Hepatocyte (in vitro differentiated cells): ENCODE results near the gene ERCC6L. TPM values are rescaled to one million over a fixed set of nuclear protein-coding genes. Genes with fewer than 3 reads are reported as not detected.
"Not testable (repeated sequence)": the region's sequence is repeated elsewhere in the genome, so short reads cannot be mapped to it uniquely, and the experiment has no call there.

Experiments
- DNase-seq: peaks from one replicate; pipeline ENCODE4 v3.0.0-alpha.2; 2016; ENCODE audit warnings: low spot score
- H2AFZ ChIP-seq: fragments of 200-600 bp; sonication (generic); 2 replicates; pipeline ENCODE4 v1.6.0; 2016; ENCODE audit warnings: antibody characterized with exemption, mild to moderate bottlenecking
- H3K27ac ChIP-seq: fragments of 200-600 bp; sonication (generic); 2 replicates; pipeline ENCODE4 v1.5.1; 2016; ENCODE audit warnings: mild to moderate bottlenecking
- H3K27me3 ChIP-seq: fragments of 200-600 bp; sonication (generic); 2 replicates; pipeline ENCODE4 v1.6.1; 2016
- H3K36me3 ChIP-seq: fragments of 200-600 bp; sonication (generic); replicated peaks from 2 replicates; pipeline ENCODE4 v1.5.1; 2016; ENCODE audit warnings: low read depth; ENCODE audit not compliant: insufficient read depth
- H3K4me1 ChIP-seq: fragments of 200-600 bp; sonication (generic); 2 replicates; pipeline ENCODE4 v1.5.1; 2016; ENCODE audit warnings: mild to moderate bottlenecking, moderate library complexity; ENCODE audit not compliant: insufficient read depth
- H3K4me2 ChIP-seq: fragments of 200-600 bp; sonication (generic); 2 replicates; pipeline ENCODE4 v1.6.0; 2016
- H3K4me3 ChIP-seq: fragments of 200-600 bp; sonication (generic); 2 replicates; pipeline ENCODE4 v1.5.1; 2016; ENCODE audit warnings: mild to moderate bottlenecking
- H3K79me2 ChIP-seq: fragments of 200-600 bp; sonication (generic); 2 replicates; pipeline ENCODE4 v1.6.0; 2017; ENCODE audit warnings: mild to moderate bottlenecking
- H3K9me2 ChIP-seq: fragments of 200-600 bp; sonication (generic); replicated peaks from 2 replicates; pipeline ENCODE4 v1.6.0; 2017; ENCODE audit warnings: mild to moderate bottlenecking; ENCODE audit not compliant: insufficient read depth
- H3K9me3 ChIP-seq: fragments of 200-600 bp; sonication (generic); 2 replicates; pipeline ENCODE4 v1.5.1; 2016; ENCODE audit warnings: low read depth, mild to moderate bottlenecking
- H4K20me1 ChIP-seq: fragments of 200-600 bp; sonication (generic); 2 replicates; pipeline ENCODE4 v1.6.0; 2016; ENCODE audit warnings: mild to moderate bottlenecking; ENCODE audit not compliant: insufficient read depth, poor library complexity, severe bottlenecking
- CTCF ChIP-seq: fragments of 200-600 bp; sonication (generic); IDR thresholded peaks from 2 replicates; pipeline ENCODE4 v1.5.1; 2016; ENCODE audit warnings: antibody characterized with exemption, mild to moderate bottlenecking; ENCODE audit not compliant: poor library complexity
- EZH2 ChIP-seq: fragments of 200-600 bp; sonication (generic); IDR thresholded peaks from 2 replicates; pipeline ENCODE4 v1.6.1; 2016; ENCODE audit warnings: antibody characterized with exemption, mild to moderate bottlenecking, borderline replicate concordance
- EZH2phosphoT487 ChIP-seq: fragments of 200-600 bp; sonication (generic); IDR thresholded peaks from one replicate; pipeline ENCODE4 v1.6.1; 2018; ENCODE audit warnings: antibody characterized with exemption, mild to moderate bottlenecking, low read depth, moderate library complexity; ENCODE audit not compliant: unreplicated experiment, severe bottlenecking
- WGBS: methylation state at CpG from one replicate; pipeline ENCODE4 v1.1.6; 2016; ENCODE audit warnings: low lambda C conversion rate; ENCODE audit errors: missing lambda C conversion rate; 5-methylcytosine and 5-hydroxymethylcytosine counted together
- polyA plus RNA-seq: library from polyadenylated mRNA; unstranded; fragments of >200 nt; fragmentation: Nextera tagmentation; extraction: Ambion mirVana; gene quantifications from 2 replicates; pipeline ENCODE4 v1.2.1, GENCODE V29; 2016
- total RNA-seq: library from RNA; depleted of rRNA; stranded (reverse); fragments of >200 nt; gene quantifications from 2 replicates; pipeline ENCODE4 v1.2.3, GENCODE V29; 2014

Gene ERCC6L
- total and polyA plus RNA-seq, 2 experiments from 2014 or later = 0.51 to 1.5 TPM

- Histone ChIP-seq H3K4me1 (no peaks in the 10 kb centered on the region), H3K4me2 (no peak overlapping the region), H4K20me1 (no peaks in the 10 kb centered on the region), H2AFZ (no peak overlapping the region), H3K9me3 (no peaks in the 10 kb centered on the region), H3K27ac (no peak overlapping the region), H3K27me3 (no peaks in the 10 kb centered on the region), H3K36me3 (no peaks in the 10 kb centered on the region), H3K9me2 (no peaks in the 10 kb centered on the region), H3K4me3 (no peak overlapping the region), H3K79me2 (peaks cover 3% of the 10 kb centered on the region)
- no peak for TF ChIP-seq CTCF
- no peak for TF ChIP-seq EZH2phosphoT487
- TF ChIP-seq EZH2 = no peak
- no peak for DNase-seq
- 72% methylated on average over 2 of the region's 2 CpGs for WGBS
Measured at GRCh38 chrX:72176981-72177380, 61.8 kb downstream of the ERCC6L start.

GRCh38 chrX:72176289-72176688 lies 62.5 kb downstream of the ERCC6L start:
- not testable (repeated sequence) for H3K27me3 ChIP-seq, H4K20me1 ChIP-seq, H3K4me1 ChIP-seq, H3K4me2 ChIP-seq, H3K4me3 ChIP-seq, DNase-seq, H3K36me3 ChIP-seq, H3K9me3 ChIP-seq, H2AFZ ChIP-seq, H3K79me2 ChIP-seq, H3K27ac ChIP-seq, H3K9me2 ChIP-seq
- 93% methylated on average over 4 of the region's 5 CpGs for WGBS

GRCh38 chrX:72169008-72169728 lies 69.7 kb downstream of the ERCC6L start:
- no peak overlapping the region for H3K4me3 ChIP-seq
- 80% methylated on average over 6 of the region's 6 CpGs for WGBS
- TF ChIP-seq EZH2phosphoT487 = no peak
- no peak for TF ChIP-seq CTCF
- no peak for TF ChIP-seq EZH2
- H3K4me2 ChIP-seq = no peak overlapping the region
- no peak overlapping the region for H3K27ac ChIP-seq
- H2AFZ ChIP-seq = no peak overlapping the region
- H3K9me3 ChIP-seq = no peaks in the 10 kb centered on the region
- no peak for DNase-seq
- H3K36me3 ChIP-seq = no peaks in the 10 kb centered on the region
- H3K9me2 ChIP-seq = no peaks in the 10 kb centered on the region
- H4K20me1 ChIP-seq = no peaks in the 10 kb centered on the region
- no peaks in the 10 kb centered on the region for H3K79me2 ChIP-seq
- no peaks in the 10 kb centered on the region for H3K27me3 ChIP-seq
- H3K4me1 ChIP-seq = no peaks in the 10 kb centered on the region

- no peaks in the 10 kb centered on the region for H3K36me3 ChIP-seq
- no peak for TF ChIP-seq CTCF
- no peak for TF ChIP-seq EZH2phosphoT487
- no peak for TF ChIP-seq EZH2
- no peaks in the 10 kb centered on the region for H3K27me3 ChIP-seq
- no peaks in the 10 kb centered on the region for H3K9me2 ChIP-seq
- H3K4me1 ChIP-seq = no peaks in the 10 kb centered on the region
- H2AFZ ChIP-seq = no peak overlapping the region
- no peak overlapping the region for H3K4me2 ChIP-seq
- H4K20me1 ChIP-seq = no peaks in the 10 kb centered on the region
- 68% methylated on average over 4 of the region's 4 CpGs for WGBS
- DNase-seq = no peak
- no peaks in the 10 kb centered on the region for H3K9me3 ChIP-seq
- H3K79me2 ChIP-seq = no peaks in the 10 kb centered on the region
- no peak overlapping the region for H3K4me3 ChIP-seq
- no peak overlapping the region for H3K27ac ChIP-seq
Measured at GRCh38 chrX:72165551-72165950, 73.3 kb downstream of the ERCC6L start.
